Breast epithelium (tissue), 4 donors: ENCODE data around the gene PRSS36. TPM values are rescaled to one million over a fixed set of nuclear protein-coding genes. Genes with fewer than 3 reads are reported as not detected.

ENCODE experiments used
- DNase-seq, 2 donors: peaks; one replicate each; pipeline ENCODE4 v3.0.0-alpha.2; 2019; ENCODE audit warnings: low spot score in 2 of 2
- H3K27ac ChIP-seq, 2 donors: fragments of 200-600 bp; sonication (generic) in 1 of 2; one replicate each; pipeline ENCODE4 v1.5.1; 2016 to 2019; ENCODE audit warnings: mild to moderate bottlenecking in 1 of 2
- H3K27me3 ChIP-seq, 2 donors: fragments of 200-600 bp; sonication (generic) in 1 of 2; one replicate each; pipeline versions ENCODE4 v1.5.1 to v1.6.0; 2017 to 2019; ENCODE audit warnings: control low read depth in 1 of 2, mild to moderate bottlenecking in 1 of 2
- H3K36me3 ChIP-seq: fragments of 200-600 bp; one replicate; pipeline ENCODE4 v1.5.1; 2019
- H3K4me1 ChIP-seq, 2 donors: fragments of 200-600 bp; sonication (generic); one replicate each; pipeline ENCODE4 v1.5.1; 2016 to 2019; ENCODE audit warnings: control low read depth in 1 of 2
- H3K4me3 ChIP-seq, 3 donors: fragments of 200-600 bp; sonication (generic); 1 replicate in 2 of 3; 2 replicates in 1 of 3; pipeline ENCODE4 v1.5.1; 2016 to 2019; ENCODE audit warnings: mild to moderate bottlenecking in 3 of 3, moderate library complexity in 2 of 3
- H3K9me3 ChIP-seq, 2 donors: fragments of 200-600 bp; sonication (generic) in 1 of 2; one replicate each; pipeline ENCODE4 v1.5.1; 2016 to 2019; ENCODE audit warnings: control low read depth in 1 of 2
- POLR2A ChIP-seq: fragments of 450-650 bp; IDR thresholded peaks from one replicate; pipeline ENCODE4 v1.6.1; 2016; ENCODE audit warnings: antibody characterized with exemption, mild to moderate bottlenecking, moderate library complexity
- POLR2AphosphoS5 ChIP-seq, 3 donors: sonication (generic); formaldehyde crosslinking; IDR thresholded peaks; one replicate each; pipeline ENCODE4 v1.6.1; 2017; ENCODE audit warnings: antibody characterized with exemption in 3 of 3
- intact Hi-C: fragments of 100-400 bp; cut with DNase I; formaldehyde crosslinking; loops from one replicate; pipeline ENCODE4 v1.15.1; 2023; ENCODE audit warnings: low total_unique reads
- total RNA-seq, 3 donors: library from RNA; depleted of rRNA; stranded (reverse); fragments of >200 nt; gene quantifications; one replicate each; pipeline ENCODE4 v1.1.0, GENCODE V29; 2016
- TF ChIP-seq, protein P1 (sequence below), 3 donors: fragments of 450-650 bp; IDR thresholded peaks; one replicate each; pipeline ENCODE4 v1.5.1; 2016 to 2017; ENCODE audit warnings: antibody characterized with exemption in 3 of 3, mild to moderate bottlenecking in 3 of 3, moderate library complexity in 3 of 3

The PRSS36 gene
- total RNA-seq, 3 donors from 2014 or later: 0.98 to 8.3 (median 2.0) TPM

DNA sequence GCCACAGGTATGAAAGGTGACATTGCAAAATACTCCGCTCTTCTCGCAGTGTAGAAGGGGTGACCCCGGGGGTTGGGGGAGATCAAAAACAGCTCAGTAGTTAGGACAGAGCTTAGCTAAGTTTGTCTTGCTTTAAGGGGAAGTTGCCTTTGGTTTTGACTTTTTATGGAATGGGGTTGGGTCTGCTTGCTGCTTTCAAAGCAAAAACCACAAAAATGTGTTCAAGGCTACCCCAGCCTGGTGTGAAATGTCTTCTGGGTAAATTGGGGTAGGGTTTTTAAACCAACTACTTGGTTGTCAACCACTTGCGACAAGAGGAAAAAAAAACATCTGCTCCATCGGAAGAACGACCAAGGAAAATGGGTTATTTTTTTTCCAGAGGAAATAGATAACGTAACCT lies 36.3 kb upstream of the PRSS36 start:
- no peaks in the 10 kb centered on the region for H3K9me3 ChIP-seq
- H3K27me3 ChIP-seq: no peaks in the 10 kb centered on the region
- H3K4me3 ChIP-seq: no peak overlapping the region
- intact Hi-C loops: no loop called here
- H3K27ac ChIP-seq: no peak overlapping the region
- TF ChIP-seq, protein P1, sequence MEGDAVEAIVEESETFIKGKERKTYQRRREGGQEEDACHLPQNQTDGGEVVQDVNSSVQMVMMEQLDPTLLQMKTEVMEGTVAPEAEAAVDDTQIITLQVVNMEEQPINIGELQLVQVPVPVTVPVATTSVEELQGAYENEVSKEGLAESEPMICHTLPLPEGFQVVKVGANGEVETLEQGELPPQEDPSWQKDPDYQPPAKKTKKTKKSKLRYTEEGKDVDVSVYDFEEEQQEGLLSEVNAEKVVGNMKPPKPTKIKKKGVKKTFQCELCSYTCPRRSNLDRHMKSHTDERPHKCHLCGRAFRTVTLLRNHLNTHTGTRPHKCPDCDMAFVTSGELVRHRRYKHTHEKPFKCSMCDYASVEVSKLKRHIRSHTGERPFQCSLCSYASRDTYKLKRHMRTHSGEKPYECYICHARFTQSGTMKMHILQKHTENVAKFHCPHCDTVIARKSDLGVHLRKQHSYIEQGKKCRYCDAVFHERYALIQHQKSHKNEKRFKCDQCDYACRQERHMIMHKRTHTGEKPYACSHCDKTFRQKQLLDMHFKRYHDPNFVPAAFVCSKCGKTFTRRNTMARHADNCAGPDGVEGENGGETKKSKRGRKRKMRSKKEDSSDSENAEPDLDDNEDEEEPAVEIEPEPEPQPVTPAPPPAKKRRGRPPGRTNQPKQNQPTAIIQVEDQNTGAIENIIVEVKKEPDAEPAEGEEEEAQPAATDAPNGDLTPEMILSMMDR (IDR thresholded peaks at IDR 0.05): no peak
- no peak for TF ChIP-seq POLR2AphosphoS5 (IDR thresholded peaks at IDR 0.05)
- TF ChIP-seq POLR2A: no peak
- peaks cover 28% of the 10 kb centered on the region for H3K36me3 ChIP-seq
- peaks cover 0 to 16% of the 10 kb centered on the region in 2 donors for H3K4me1 ChIP-seq
- no peak for DNase-seq

DNA sequence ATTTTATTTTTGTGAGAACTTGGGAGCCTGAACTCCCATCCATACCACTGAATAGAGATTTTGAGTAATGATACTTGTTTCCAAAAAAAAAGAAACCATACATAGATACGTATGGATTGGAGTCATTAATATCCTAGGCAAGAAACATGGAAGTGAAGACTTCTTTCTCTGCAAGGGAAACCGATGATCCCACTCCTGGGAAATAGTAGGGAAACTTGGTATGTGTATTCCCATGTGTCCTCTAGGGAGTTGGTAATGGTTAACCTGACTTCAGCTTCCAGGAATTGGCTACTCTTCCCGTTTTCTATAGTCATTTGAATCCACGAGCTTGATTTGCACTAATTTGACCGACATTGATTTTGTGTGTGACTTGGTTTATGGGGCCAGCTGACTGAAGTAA lies 35.5 kb upstream of the PRSS36 start:
- no peak overlapping the region for H3K4me3 ChIP-seq
- H3K27ac ChIP-seq: no peak overlapping the region
- peaks cover 25% of the 10 kb centered on the region for H3K36me3 ChIP-seq
- H3K4me1 ChIP-seq: peaks cover 0 to 16% of the 10 kb centered on the region in 2 donors
- H3K27me3 ChIP-seq: no peaks in the 10 kb centered on the region
- TF ChIP-seq POLR2A (no peak), POLR2AphosphoS5 (IDR thresholded peaks at IDR 0.05) (no peak)
- TF ChIP-seq, protein P1 (IDR thresholded peaks at IDR 0.05): no peak
- intact Hi-C loops: no loop called here
- DNase-seq: no peak
- no peaks in the 10 kb centered on the region for H3K9me3 ChIP-seq

DNA sequence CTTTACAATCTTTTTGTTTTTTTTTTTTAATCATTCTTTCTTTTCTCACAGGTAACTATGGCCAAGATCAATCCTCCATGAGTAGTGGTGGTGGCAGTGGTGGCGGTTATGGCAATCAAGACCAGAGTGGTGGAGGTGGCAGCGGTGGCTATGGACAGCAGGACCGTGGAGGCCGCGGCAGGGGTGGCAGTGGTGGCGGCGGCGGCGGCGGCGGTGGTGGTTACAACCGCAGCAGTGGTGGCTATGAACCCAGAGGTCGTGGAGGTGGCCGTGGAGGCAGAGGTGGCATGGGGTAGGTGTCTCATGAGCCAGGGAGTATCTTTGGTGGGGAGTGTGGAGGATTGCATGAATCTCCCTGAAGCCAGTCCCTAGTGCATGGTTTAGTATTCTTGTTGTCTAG lies 35.0 kb upstream of the PRSS36 start:
- no peak overlapping the region for H3K4me3 ChIP-seq
- H3K27ac ChIP-seq: no peak overlapping the region
- no peaks in the 10 kb centered on the region for H3K9me3 ChIP-seq
- H3K4me1 ChIP-seq: peaks cover 0 to 16% of the 10 kb centered on the region in 2 donors
- TF ChIP-seq POLR2AphosphoS5 (IDR thresholded peaks at IDR 0.05) (no peak), POLR2A (no peak)
- TF ChIP-seq, protein P1 (IDR thresholded peaks at IDR 0.05): no peak
- intact Hi-C loops: no loop called here
- DNase-seq: no peak
- H3K36me3 ChIP-seq: peaks cover 21% of the 10 kb centered on the region
- H3K27me3 ChIP-seq: no peaks in the 10 kb centered on the region

DNA sequence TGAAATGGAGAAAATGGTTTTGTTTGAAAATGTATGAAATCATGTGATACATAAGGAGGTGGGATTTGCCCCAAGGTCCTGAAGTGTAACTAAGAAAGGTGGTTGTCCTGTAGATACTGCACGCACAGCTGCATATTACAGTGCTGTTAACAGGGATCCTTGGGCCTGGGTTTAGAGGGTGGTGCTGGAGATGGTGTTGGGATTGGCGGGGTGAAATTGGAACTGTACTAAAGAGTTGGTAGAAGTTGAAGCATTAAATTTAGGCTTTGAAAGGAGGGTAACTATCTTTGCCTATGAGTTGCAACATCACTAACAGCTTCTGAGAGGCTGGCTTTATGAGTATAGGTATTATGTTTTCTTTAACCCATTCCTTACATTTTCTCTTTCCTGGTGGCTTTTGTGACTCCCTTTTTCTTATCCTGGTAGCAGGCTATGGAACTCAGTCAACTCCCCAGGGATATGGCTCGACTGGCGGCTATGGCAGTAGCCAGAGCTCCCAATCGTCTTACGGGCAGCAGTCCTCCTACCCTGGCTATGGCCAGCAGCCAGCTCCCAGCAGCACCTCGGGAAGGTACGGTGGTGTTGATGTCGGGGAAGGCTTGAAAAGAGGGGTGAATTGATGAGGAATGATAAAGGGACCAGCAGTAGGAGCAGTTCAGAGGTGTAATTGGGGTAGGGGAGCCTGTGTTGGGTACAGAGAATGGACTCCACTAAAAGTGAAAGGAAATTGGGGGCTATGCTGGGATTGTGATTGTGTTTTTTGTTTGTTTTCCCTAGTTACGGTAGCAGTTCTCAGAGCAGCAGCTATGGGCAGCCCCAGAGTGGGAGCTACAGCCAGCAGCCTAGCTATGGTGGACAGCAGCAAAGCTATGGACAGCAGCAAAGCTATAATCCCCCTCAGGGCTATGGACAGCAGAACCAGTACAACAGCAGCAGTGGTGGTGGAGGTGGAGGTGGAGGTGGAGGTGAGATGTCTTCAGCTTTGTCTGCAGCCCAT lies 33.9 kb upstream of the PRSS36 start:
- DNase-seq: no peak
- Histone ChIP-seq H3K27me3 (no peaks in the 10 kb centered on the region), H3K9me3 (no peaks in the 10 kb centered on the region), H3K4me1 (peaks cover 0 to 16% of the 10 kb centered on the region in 2 donors), H3K4me3 (peak overlapping the region in 1 of 3 donors; percentile 81), H3K27ac (no peak overlapping the region), H3K36me3 (peaks cover 12% of the 10 kb centered on the region)
- TF ChIP-seq, protein P1 (IDR thresholded peaks at IDR 0.05): no peak
- TF ChIP-seq POLR2AphosphoS5 (IDR thresholded peaks at IDR 0.05) (no peak), POLR2A (no peak)
- intact Hi-C loops: no loop called here

DNA sequence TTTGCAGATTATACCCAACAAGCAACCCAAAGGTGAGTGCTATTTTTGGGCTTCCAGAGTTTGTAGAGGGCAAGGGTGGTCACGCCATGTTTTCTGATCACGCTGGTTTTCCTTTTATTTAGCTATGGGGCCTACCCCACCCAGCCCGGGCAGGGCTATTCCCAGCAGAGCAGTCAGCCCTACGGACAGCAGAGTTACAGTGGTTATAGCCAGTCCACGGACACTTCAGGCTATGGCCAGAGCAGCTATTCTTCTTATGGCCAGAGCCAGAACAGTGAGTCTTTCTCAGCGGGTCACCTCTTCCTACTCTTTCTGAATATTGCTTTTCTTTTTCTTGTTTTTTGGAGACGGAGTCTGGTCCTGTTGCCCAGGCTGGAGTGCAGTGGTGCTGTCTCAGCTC lies 32.5 kb upstream of the PRSS36 start:
- Histone ChIP-seq H3K4me3 (peak overlapping the region in 2 of 3 donors; percentile 81), H3K36me3 (peaks cover 12% of the 10 kb centered on the region), H3K4me1 (peaks cover 0 to 16% of the 10 kb centered on the region in 2 donors), H3K9me3 (no peaks in the 10 kb centered on the region), H3K27me3 (no peaks in the 10 kb centered on the region), H3K27ac (no peak overlapping the region)
- TF ChIP-seq, protein P1 (IDR thresholded peaks at IDR 0.05): no peak
- TF ChIP-seq POLR2AphosphoS5 (IDR thresholded peaks at IDR 0.05) (no peak), POLR2A (no peak)
- no peak for DNase-seq
- intact Hi-C loops: no loop called here
